SK-N-SH (cell line): ENCODE measurements around the gene RFLNA. TPM values are rescaled to one million over a fixed set of nuclear protein-coding genes. Genes with fewer than 3 reads are reported as not detected.

Source experiments
- CTCF ChIA-PET: fragments of 300-600, 350-600 bp; formaldehyde crosslinking; extraction: SDS; loops from one replicate; lab custom pipeline; 2021; lab: Yijun Ruan, JAX
- POLR2A ChIA-PET: fragments of 350-600 bp; sonication (Branson Sonifier 250); formaldehyde crosslinking; extraction: SDS; loops from one replicate; lab custom pipeline; 2020; ENCODE audit warnings: antibody characterized with exemption, inconsistent platforms; lab: Yijun Ruan, JAX
- DNase-seq: peaks from one replicate; pipeline ENCODE4 v3.0.0; 2012
- H2AFZ ChIP-seq: fragments of 200-600 bp; sonication (generic); 2 replicates; pipeline ENCODE4 v1.8.1; 2016; ENCODE audit warnings: antibody characterized with exemption, mild to moderate bottlenecking, low read depth
- H3F3A ChIP-seq: fragments of 200-600 bp; sonication (generic); replicated peaks from 2 replicates; pipeline ENCODE3; 2016; ENCODE audit warnings: antibody characterized with exemption, mild to moderate bottlenecking; ENCODE audit not compliant: insufficient read depth
- H3K27ac ChIP-seq, 2 experiments: fragments of 200-500 bp in 1 of 2; fragments of 200-600 bp in 1 of 2; sonication (Bioruptor generic) in 1 of 2; sonication (generic), shearing (Covaris generic) in 1 of 2; 2 replicates each; pipeline versions ENCODE4 v1.5.1 to v1.6.1; 2014 to 2016; ENCODE audit warnings: low read depth in 2 of 2, inconsistent platforms in 1 of 2, low read length in 1 of 2, mild to moderate bottlenecking in 1 of 2, mixed read lengths in 1 of 2
- H3K27me3 ChIP-seq: fragments of 200-600 bp; sonication (generic), shearing (Covaris generic); 2 replicates; pipeline ENCODE4 v1.6.1; 2016; ENCODE audit warnings: mixed run types; ENCODE audit not compliant: insufficient read depth
- H3K36me3 ChIP-seq, 2 experiments: fragments of 200-500 bp in 1 of 2; fragments of 200-600 bp in 1 of 2; sonication (Bioruptor generic) in 1 of 2; sonication (generic) in 1 of 2; replicated peaks in 1 of 2; 2 replicates each; pipeline versions ENCODE3 to v1.5.1; 2014 to 2016; ENCODE audit warnings: low read length in 1 of 2, mild to moderate bottlenecking in 1 of 2; ENCODE audit not compliant: insufficient read depth in 2 of 2, control insufficient read depth in 1 of 2
- H3K4me1 ChIP-seq, 2 experiments: fragments of 200-500 bp in 1 of 2; fragments of 200-600 bp in 1 of 2; sonication (Bioruptor generic) in 1 of 2; sonication (generic), shearing (Covaris generic) in 1 of 2; 2 replicates each; pipeline versions ENCODE4 v1.5.1 to v1.6.1; 2014 to 2016; ENCODE audit warnings: low read depth in 1 of 2, low read length in 1 of 2, mixed run types in 1 of 2; ENCODE audit not compliant: insufficient read depth in 2 of 2, control insufficient read depth in 1 of 2
- H3K4me2 ChIP-seq: fragments of 200-600 bp; sonication (generic), shearing (Covaris generic); 2 replicates; pipeline ENCODE4 v1.6.1; 2017; ENCODE audit warnings: mixed run types
- H3K4me3 ChIP-seq, 2 experiments: fragments of 200-500 bp in 1 of 2; fragments of 200-600 bp in 1 of 2; sonication (Bioruptor generic) in 1 of 2; sonication (generic), shearing (Covaris generic) in 1 of 2; 2 replicates each; pipeline versions ENCODE4 v1.5.1 to v1.8.1; 2014 to 2016; ENCODE audit warnings: low read depth in 2 of 2, inconsistent platforms in 1 of 2, low read length in 1 of 2, mild to moderate bottlenecking in 1 of 2, mixed read lengths in 1 of 2, moderate library complexity in 1 of 2
- H3K79me2 ChIP-seq: fragments of 200-600 bp; sonication (generic); 2 replicates; pipeline ENCODE4 v1.8.1; 2017; ENCODE audit warnings: mild to moderate bottlenecking; ENCODE audit not compliant: insufficient read depth
- H3K9ac ChIP-seq: fragments of 200-600 bp; sonication (generic); 2 replicates; pipeline ENCODE4 v1.6.1; 2017; ENCODE audit warnings: mixed run types
- H3K9me2 ChIP-seq: fragments of 200-600 bp; sonication (generic); 2 replicates; pipeline ENCODE4 v1.6.1; 2017; ENCODE audit warnings: mixed run types
- H3K9me3 ChIP-seq: fragments of 200-600 bp; sonication (generic); 2 replicates; pipeline ENCODE4 v1.6.1; 2017; ENCODE audit warnings: mixed run types, mild to moderate bottlenecking, moderate library complexity
- H4K20me1 ChIP-seq: fragments of 200-600 bp; sonication (generic); 2 replicates; pipeline ENCODE4 v1.6.1; 2017; ENCODE audit warnings: mild to moderate bottlenecking, mixed run types; ENCODE audit not compliant: insufficient read depth
- CTCF ChIP-seq: fragments of 200-600 bp; sonication (generic); IDR thresholded peaks from 2 replicates; pipeline ENCODE4 v1.6.1; 2017; ENCODE audit warnings: antibody characterized with exemption, mild to moderate bottlenecking, moderate library complexity
- EZH2phosphoT487 ChIP-seq: fragments of 200-600 bp; sonication (generic); IDR thresholded peaks from 2 replicates; pipeline ENCODE4 v1.6.1; 2017; ENCODE audit warnings: low read depth, mixed run types, mild to moderate bottlenecking, antibody characterized with exemption, moderate library complexity, borderline replicate concordance
- FOSL2 ChIP-seq: IDR thresholded peaks from 2 replicates; pipeline ENCODE4 v1.4.0; 2012; ENCODE audit warnings: low read depth, mild to moderate bottlenecking, moderate library complexity, borderline replicate concordance
- FOXJ3 ChIP-seq: sonication (generic); formaldehyde crosslinking; IDR thresholded peaks from 2 replicates; pipeline ENCODE4 v1.5.1; 2020; ENCODE audit warnings: mild to moderate bottlenecking, missing genetic modification reagents
- NRF1 ChIP-seq: IDR thresholded peaks from 2 replicates; pipeline ENCODE4 v1.6.1; 2012; ENCODE audit warnings: low read depth, mild to moderate bottlenecking, low read length
- POLR2AphosphoS5 ChIP-seq: IDR thresholded peaks from 2 replicates; pipeline ENCODE4 v1.6.1; 2012; ENCODE audit warnings: low read depth, low read length
- RFX5 ChIP-seq: IDR thresholded peaks from 2 replicates; pipeline ENCODE4 v1.6.1; 2012; ENCODE audit warnings: mild to moderate bottlenecking, improper control_type of control experiment, low read length
- RXRA ChIP-seq: IDR thresholded peaks from 2 replicates; pipeline ENCODE4 v1.4.0; 2012; ENCODE audit warnings: low read depth, mild to moderate bottlenecking, borderline replicate concordance
- TEAD4 ChIP-seq: IDR thresholded peaks from 2 replicates; pipeline ENCODE4 v1.4.0; 2012; ENCODE audit warnings: mild to moderate bottlenecking, borderline replicate concordance; ENCODE audit not compliant: insufficient read depth
- YY1 ChIP-seq: IDR thresholded peaks from 2 replicates; pipeline ENCODE4 v1.4.0; 2012; ENCODE audit warnings: low read depth, mild to moderate bottlenecking
- WGBS: methylation state at CpG from one replicate; pipeline ENCODE4 v1.1.6; 2017; ENCODE audit warnings: low lambda C conversion rate; 5-methylcytosine and 5-hydroxymethylcytosine counted together
- polyA plus RNA-seq, 3 experiments: library from polyadenylated mRNA; depleted of rRNA; stranded (reverse); fragments of >200 nt; gene quantifications; 2 replicates each; pipeline ENCODE4 v1.2.3, GENCODE V29; 2012
- TF ChIP-seq, protein P1 (sequence below): IDR thresholded peaks from 2 replicates; pipeline ENCODE4 v1.4.0; 2012; ENCODE audit warnings: low read depth, borderline replicate concordance
- TF ChIP-seq, protein P2 (sequence below): fragments of 150-350 bp; IDR thresholded peaks from 2 replicates; pipeline ENCODE4 v1.6.1; 2016; ENCODE audit warnings: mild to moderate bottlenecking, low read depth, low read length

Gene RFLNA
- polyA plus RNA-seq, 1 of the 3 experiments (the other 2 are of a cell fraction): 0.10 TPM

- no peak for TF ChIP-seq FOSL2
- no peak for TF ChIP-seq NRF1
- no peak for TF ChIP-seq POLR2AphosphoS5
- TF ChIP-seq CTCF: no peak
- no peak for TF ChIP-seq RFX5
- peaks cover 5% of the 10 kb centered on the region for H3F3A ChIP-seq
- H3K27me3 ChIP-seq: no peaks in the 10 kb centered on the region
- H3K36me3 ChIP-seq: peaks cover 58 to 90% of the 10 kb centered on the region in 2 experiments
- POLR2A ChIA-PET: no interaction called here
- peaks cover 46% of the 10 kb centered on the region for H3K79me2 ChIP-seq
- peaks cover 50% of the 10 kb centered on the region for H4K20me1 ChIP-seq
- H2AFZ ChIP-seq: no peak overlapping the region
- no peak overlapping the region for H3K9ac ChIP-seq
- H3K4me1 ChIP-seq: peaks cover 0 to 9% of the 10 kb centered on the region in 2 experiments; a peak in 1 of 4 replicates
- no peak overlapping the region for H3K4me3 ChIP-seq
- DNase-seq: no peak
- H3K27ac ChIP-seq: no peak overlapping the region
- WGBS: 95% methylated on average over 23 of the region's 32 CpGs
- no peaks in the 10 kb centered on the region for H3K9me3 ChIP-seq
- H3K4me2 ChIP-seq: no peak overlapping the region
- no peaks in the 10 kb centered on the region for H3K9me2 ChIP-seq
- CTCF ChIA-PET: interaction anchor here (0.7 to 1.9 kb wide), 13 partner anchors 9 to 423 kb away, joined by 3 to 8 read pairs (median 4); no protein-coding TSS in a partner anchor
Measured at GRCh38 chr12:124348659-124349380, 53.9 kb downstream of the RFLNA start.

- Histone ChIP-seq H3K27ac (no peak overlapping the region), H3K27me3 (no peaks in the 10 kb centered on the region), H3K79me2 (peaks cover 54% of the 10 kb centered on the region), H3K4me2 (no peak overlapping the region), H3K4me1 (peaks cover 0 to 9% of the 10 kb centered on the region in 2 experiments; a peak in 1 of 4 replicates), H3K36me3 (peaks cover 55 to 91% of the 10 kb centered on the region in 2 experiments), H4K20me1 (peaks cover 54% of the 10 kb centered on the region), H3K9me2 (no peaks in the 10 kb centered on the region), H3F3A (peaks cover 5% of the 10 kb centered on the region), H3K4me3 (no peak overlapping the region), H3K9ac (no peak overlapping the region), H3K9me3 (no peaks in the 10 kb centered on the region), H2AFZ (no peak overlapping the region)
- CTCF ChIA-PET: no interaction called here
- WGBS: 98% methylated on average over 7 of the region's 18 CpGs
- DNase-seq: no peak
- POLR2A ChIA-PET: no interaction called here
- TF ChIP-seq, protein P1, sequence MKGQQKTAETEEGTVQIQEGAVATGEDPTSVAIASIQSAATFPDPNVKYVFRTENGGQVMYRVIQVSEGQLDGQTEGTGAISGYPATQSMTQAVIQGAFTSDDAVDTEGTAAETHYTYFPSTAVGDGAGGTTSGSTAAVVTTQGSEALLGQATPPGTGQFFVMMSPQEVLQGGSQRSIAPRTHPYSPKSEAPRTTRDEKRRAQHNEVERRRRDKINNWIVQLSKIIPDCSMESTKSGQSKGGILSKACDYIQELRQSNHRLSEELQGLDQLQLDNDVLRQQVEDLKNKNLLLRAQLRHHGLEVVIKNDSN: no peak
- TF ChIP-seq RXRA (no peak), YY1 (no peak), EZH2phosphoT487 (no peak), TEAD4 (no peak), FOXJ3 (CRISPR knock-in tag) (no peak)
- TF ChIP-seq, protein P2, sequence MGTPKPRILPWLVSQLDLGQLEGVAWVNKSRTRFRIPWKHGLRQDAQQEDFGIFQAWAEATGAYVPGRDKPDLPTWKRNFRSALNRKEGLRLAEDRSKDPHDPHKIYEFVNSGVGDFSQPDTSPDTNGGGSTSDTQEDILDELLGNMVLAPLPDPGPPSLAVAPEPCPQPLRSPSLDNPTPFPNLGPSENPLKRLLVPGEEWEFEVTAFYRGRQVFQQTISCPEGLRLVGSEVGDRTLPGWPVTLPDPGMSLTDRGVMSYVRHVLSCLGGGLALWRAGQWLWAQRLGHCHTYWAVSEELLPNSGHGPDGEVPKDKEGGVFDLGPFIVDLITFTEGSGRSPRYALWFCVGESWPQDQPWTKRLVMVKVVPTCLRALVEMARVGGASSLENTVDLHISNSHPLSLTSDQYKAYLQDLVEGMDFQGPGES: no peak
- TF ChIP-seq, all 33 proteins: peak for 0
Measured at GRCh38 chr12:124350491-124350890, 55.6 kb downstream of the RFLNA start.
